CD4-positive, alpha-beta T cell treated with Interferon alpha-2 for 1 hour (primary cell): ENCODE data around the gene ZMYND19.
"Not testable (repeated sequence)": the region's sequence is repeated elsewhere in the genome, so short reads cannot be mapped to it uniquely, and the experiment has no call there.

Experiments
- DNase-seq, 2 donors: peaks; one replicate each; pipeline ENCODE4 v3.0.0-alpha.2; 2020 to 2022

Gene ZMYND19

GRCh38 chr9:137590469-137591383 is at the start of gene ZMYND19:
TSS of gene ZMYND19 (minus strand) at chr9:137590512. CDS start at chr9:137590263, 249 bp downstream.
- DNase-seq: peak; percentile 87 to 93

- peak in 1 of 2 donors; percentile 49 for DNase-seq
These were observed 49.2 kb upstream of the ZMYND19 start for GRCh38 chr9:137639303-137640051.

- DNase-seq: no peak
These were observed 48.4 kb upstream of the ZMYND19 start for GRCh38 chr9:137638680-137639079.

- DNase-seq: no peak
These were observed 43.7 kb upstream of the ZMYND19 start for GRCh38 chr9:137634016-137634415.

GRCh38 chr9:137632230-137633161 is 42.2 kb upstream of the ZMYND19 start:
- no peak for DNase-seq

- no peak for DNase-seq
These were observed 41.3 kb upstream of the ZMYND19 start for GRCh38 chr9:137631345-137632229.

GRCh38 chr9:137630679-137631078 is 40.4 kb upstream of the ZMYND19 start:
- DNase-seq: no peak

- no peak for DNase-seq
These were observed 39.8 kb upstream of the ZMYND19 start for GRCh38 chr9:137630126-137630525.

GRCh38 chr9:137627406-137627805 is 37.1 kb upstream of the ZMYND19 start:
- not testable (repeated sequence) for DNase-seq

GRCh38 chr9:137626464-137626863 is 36.2 kb upstream of the ZMYND19 start:
- no peak for DNase-seq

GRCh38 chr9:137622211-137622610 is 31.9 kb upstream of the ZMYND19 start:
- DNase-seq: not testable (repeated sequence)

- DNase-seq: peak in 1 of 2 donors; percentile 41
These were observed 30.9 kb upstream of the ZMYND19 start for GRCh38 chr9:137621131-137621757.

GRCh38 chr9:137620581-137620980 is 30.3 kb upstream of the ZMYND19 start:
- no peak for DNase-seq

GRCh38 chr9:137620048-137620405 is 29.7 kb upstream of the ZMYND19 start:
- no peak for DNase-seq

GRCh38 chr9:137619240-137620047 is 29.1 kb upstream of the ZMYND19 start:
- peak; percentile 10 to 40 for DNase-seq

GRCh38 chr9:137618105-137619067 is 28.1 kb upstream of the ZMYND19 start, which contains the start of gene EHMT1:
TSS of gene EHMT1 (plus strand) at chr9:137619005. CDS start at chr9:137619029, 24 bp downstream.
- DNase-seq: peak; percentile 87 to 93

GRCh38 chr9:137615387-137615871 is 25.1 kb upstream of the ZMYND19 start:
- no peak for DNase-seq

- DNase-seq: no peak
These were observed 24.5 kb upstream of the ZMYND19 start for GRCh38 chr9:137614631-137615386.
